ENCODE measurements around the gene SPATA2. TPM values are rescaled to one million over a fixed set of nuclear protein-coding genes. Genes with fewer than 3 reads are reported as not detected.

The SPATA2 gene
- total and polyA plus RNA-seq, 2 of the 13 experiments (the other 11 are each of a cell fraction or from before 2014, with no cell fraction given), result 3.2 to 8.7 TPM

DNA sequence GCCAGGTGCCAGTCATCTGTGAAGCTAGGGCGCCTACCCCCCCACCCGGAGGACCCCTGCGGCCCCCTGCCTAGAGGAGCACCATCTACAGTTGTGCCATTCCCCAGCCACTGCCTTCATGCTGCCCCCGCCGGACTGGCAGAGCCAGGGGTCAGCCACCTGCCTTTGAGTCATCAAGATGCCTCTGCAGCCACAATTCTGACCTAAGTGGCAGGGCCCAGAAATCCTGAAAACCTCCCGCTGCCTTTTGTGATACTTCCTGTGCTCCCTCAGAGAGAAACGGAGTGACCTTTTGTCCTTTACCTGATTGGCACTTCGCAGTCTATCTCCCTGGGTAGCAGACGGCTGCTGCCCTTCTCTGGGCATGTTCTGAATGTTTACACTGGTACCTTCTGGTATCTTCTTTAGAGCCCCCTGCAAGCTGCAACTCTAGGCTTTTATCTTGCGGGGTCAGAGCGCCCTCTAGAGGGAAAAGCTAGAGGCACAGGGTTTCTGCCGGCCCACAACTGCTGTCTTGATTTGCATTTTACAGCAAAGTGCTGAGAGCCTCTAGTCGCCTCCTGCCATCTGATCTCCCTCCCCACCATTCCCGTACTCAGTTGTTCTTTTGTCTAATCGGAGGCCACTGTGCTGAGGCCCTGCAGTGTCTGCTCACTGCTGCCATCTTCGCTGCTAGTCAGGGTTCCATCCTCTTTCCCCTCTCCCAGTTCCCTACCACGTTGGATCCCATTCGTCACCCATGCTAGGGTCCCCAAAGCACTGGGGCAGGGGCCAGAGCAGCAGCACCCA, 26.9 kb downstream of the SPATA2 start (continued):
- TF ChIP-seq, protein P1, sequence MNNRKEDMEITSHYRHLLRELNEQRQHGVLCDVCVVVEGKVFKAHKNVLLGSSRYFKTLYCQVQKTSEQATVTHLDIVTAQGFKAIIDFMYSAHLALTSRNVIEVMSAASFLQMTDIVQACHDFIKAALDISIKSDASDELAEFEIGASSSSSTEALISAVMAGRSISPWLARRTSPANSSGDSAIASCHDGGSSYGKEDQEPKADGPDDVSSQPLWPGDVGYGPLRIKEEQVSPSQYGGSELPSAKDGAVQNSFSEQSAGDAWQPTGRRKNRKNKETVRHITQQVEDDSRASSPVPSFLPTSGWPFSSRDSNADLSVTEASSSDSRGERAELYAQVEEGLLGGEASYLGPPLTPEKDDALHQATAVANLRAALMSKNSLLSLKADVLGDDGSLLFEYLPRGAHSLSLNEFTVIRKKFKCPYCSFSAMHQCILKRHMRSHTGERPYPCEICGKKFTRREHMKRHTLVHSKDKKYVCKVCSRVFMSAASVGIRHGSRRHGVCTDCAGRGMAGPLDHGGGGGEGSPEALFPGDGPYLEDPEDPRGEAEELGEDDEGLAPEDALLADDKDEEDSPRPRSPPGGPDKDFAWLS (CRISPR knock-in tag; IDR thresholded peaks at IDR 0.05; ENCODE audit: borderline replicate concordance), result no peak
- TF ChIP-seq THAP11 (CRISPR knock-in tag; IDR thresholded peaks at IDR 0.05) (peak; percentile 55; the same call in 1 of the 2 replicates), ZNF781 (CRISPR knock-in tag; IDR thresholded peaks at IDR 0.05; ENCODE audit: borderline replicate concordance, not compliant biosample characterization) (no peak), KLF12 (CRISPR knock-in tag; IDR thresholded peaks at IDR 0.05; ENCODE audit: borderline replicate concordance) (no peak), NBN (conservative IDR thresholded peaks at IDR 0.05) (no peak), TBX2 (CRISPR knock-in tag; IDR thresholded peaks at IDR 0.05; ENCODE audit: borderline replicate concordance) (no peak), ZSCAN9 (CRISPR knock-in tag; IDR thresholded peaks at IDR 0.05; ENCODE audit: borderline replicate concordance) (0 out of 2 replicates have a peak, but pooled peaks have one; percentile 49), SP4 (CRISPR knock-in tag; IDR thresholded peaks at IDR 0.05) (peak; percentile 24; the same call in 1 of the 2 replicates), CTCF (CRISPR knock-in tag; IDR thresholded peaks at IDR 0.05) (peak; percentile 89), MED13 (CRISPR knock-in tag; IDR thresholded peaks at IDR 0.05) (no peak), ZNF143 (CRISPR knock-in tag; IDR thresholded peaks at IDR 0.05) (0 out of 2 replicates have a peak, but pooled peaks have one; percentile 18), ZNF33A (CRISPR knock-in tag; IDR thresholded peaks at IDR 0.05; ENCODE audit: borderline replicate concordance) (no peak), RARG (CRISPR knock-in tag; IDR thresholded peaks at IDR 0.05; ENCODE audit: low read depth) (no peak), ZNF547 (CRISPR knock-in tag; IDR thresholded peaks at IDR 0.05) (peak; percentile 44; the same call in 1 of the 2 replicates), EP300 (IDR thresholded peaks at IDR 0.05; ENCODE audit: low read depth in 2 of 2, low read length in 2 of 2) (no peak), EP300 (CRISPR knock-in tag; IDR thresholded peaks at IDR 0.05; ENCODE audit: borderline replicate concordance) (no peak), FOSL1 (CRISPR knock-in tag; IDR thresholded peaks at IDR 0.05; ENCODE audit: borderline replicate concordance) (no peak), TBP (CRISPR knock-in tag; IDR thresholded peaks at IDR 0.05) (no peak), ZEB1 (IDR thresholded peaks at IDR 0.05; ENCODE audit: insufficient replicate concordance, low read depth) (no peak)
- TF ChIP-seq, protein P2, sequence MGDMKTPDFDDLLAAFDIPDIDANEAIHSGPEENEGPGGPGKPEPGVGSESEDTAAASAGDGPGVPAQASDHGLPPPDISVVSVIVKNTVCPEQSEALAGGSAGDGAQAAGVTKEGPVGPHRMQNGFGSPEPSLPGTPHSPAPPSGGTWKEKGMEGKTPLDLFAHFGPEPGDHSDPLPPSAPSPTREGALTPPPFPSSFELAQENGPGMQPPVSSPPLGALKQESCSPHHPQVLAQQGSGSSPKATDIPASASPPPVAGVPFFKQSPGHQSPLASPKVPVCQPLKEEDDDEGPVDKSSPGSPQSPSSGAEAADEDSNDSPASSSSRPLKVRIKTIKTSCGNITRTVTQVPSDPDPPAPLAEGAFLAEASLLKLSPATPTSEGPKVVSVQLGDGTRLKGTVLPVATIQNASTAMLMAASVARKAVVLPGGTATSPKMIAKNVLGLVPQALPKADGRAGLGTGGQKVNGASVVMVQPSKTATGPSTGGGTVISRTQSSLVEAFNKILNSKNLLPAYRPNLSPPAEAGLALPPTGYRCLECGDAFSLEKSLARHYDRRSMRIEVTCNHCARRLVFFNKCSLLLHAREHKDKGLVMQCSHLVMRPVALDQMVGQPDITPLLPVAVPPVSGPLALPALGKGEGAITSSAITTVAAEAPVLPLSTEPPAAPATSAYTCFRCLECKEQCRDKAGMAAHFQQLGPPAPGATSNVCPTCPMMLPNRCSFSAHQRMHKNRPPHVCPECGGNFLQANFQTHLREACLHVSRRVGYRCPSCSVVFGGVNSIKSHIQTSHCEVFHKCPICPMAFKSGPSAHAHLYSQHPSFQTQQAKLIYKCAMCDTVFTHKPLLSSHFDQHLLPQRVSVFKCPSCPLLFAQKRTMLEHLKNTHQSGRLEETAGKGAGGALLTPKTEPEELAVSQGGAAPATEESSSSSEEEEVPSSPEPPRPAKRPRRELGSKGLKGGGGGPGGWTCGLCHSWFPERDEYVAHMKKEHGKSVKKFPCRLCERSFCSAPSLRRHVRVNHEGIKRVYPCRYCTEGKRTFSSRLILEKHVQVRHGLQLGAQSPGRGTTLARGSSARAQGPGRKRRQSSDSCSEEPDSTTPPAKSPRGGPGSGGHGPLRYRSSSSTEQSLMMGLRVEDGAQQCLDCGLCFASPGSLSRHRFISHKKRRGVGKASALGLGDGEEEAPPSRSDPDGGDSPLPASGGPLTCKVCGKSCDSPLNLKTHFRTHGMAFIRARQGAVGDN (CRISPR knock-in tag; IDR thresholded peaks at IDR 0.05), result no peak; the same call in 1 of the 2 replicates
- TF ChIP-seq, protein P3, sequence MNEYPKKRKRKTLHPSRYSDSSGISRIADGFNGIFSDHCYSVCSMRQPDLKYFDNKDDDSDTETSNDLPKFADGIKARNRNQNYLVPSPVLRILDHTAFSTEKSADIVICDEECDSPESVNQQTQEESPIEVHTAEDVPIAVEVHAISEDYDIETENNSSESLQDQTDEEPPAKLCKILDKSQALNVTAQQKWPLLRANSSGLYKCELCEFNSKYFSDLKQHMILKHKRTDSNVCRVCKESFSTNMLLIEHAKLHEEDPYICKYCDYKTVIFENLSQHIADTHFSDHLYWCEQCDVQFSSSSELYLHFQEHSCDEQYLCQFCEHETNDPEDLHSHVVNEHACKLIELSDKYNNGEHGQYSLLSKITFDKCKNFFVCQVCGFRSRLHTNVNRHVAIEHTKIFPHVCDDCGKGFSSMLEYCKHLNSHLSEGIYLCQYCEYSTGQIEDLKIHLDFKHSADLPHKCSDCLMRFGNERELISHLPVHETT (CRISPR knock-in tag; conservative IDR thresholded peaks at IDR 0.05), result no peak

All from HepG2 (cell line).